HepG2 (cell line): Measurements from ENCODE around the gene P4HA1.

Source experiments
- ARID2 ChIP-seq: sonication (generic); formaldehyde crosslinking; IDR thresholded peaks from 2 replicates; pipeline ENCODE4 v1.8.1; 2022; ENCODE audit warnings: mild to moderate bottlenecking, missing genetic modification reagents, borderline replicate concordance
- CHD2 ChIP-seq: IDR thresholded peaks from 2 replicates; pipeline ENCODE4 v1.6.1; 2011; ENCODE audit warnings: low read depth, low read length, improper control_type of control experiment
- EZH2 ChIP-seq: conservative IDR thresholded peaks from 2 replicates; pipeline ENCODE4 v1.6.1; 2012; ENCODE audit warnings: mild to moderate bottlenecking, low read depth, low read length, moderate library complexity
- HOXA3 ChIP-seq: sonication (generic); formaldehyde crosslinking; IDR thresholded peaks from 2 replicates; pipeline ENCODE4 v1.5.0; 2020; ENCODE audit warnings: missing genetic modification reagents
- POLR2A ChIP-seq, 2 experiments: IDR thresholded peaks; 2 replicates each; pipeline ENCODE4 v1.6.1; 2011; ENCODE audit warnings: low read depth in 2 of 2, low read length in 2 of 2, mild to moderate bottlenecking in 1 of 2, moderate library complexity in 1 of 2; ENCODE audit not compliant: insufficient read depth in 1 of 2
- SRF ChIP-seq: IDR thresholded peaks from 2 replicates; pipeline ENCODE4 v1.6.1; 2011; ENCODE audit warnings: mild to moderate bottlenecking, low read depth, low read length, moderate library complexity
- ZNF644 ChIP-seq: IDR thresholded peaks from 2 replicates; pipeline ENCODE4 v1.6.1; 2016; ENCODE audit warnings: low read depth
- ZSCAN29 ChIP-seq: sonication (generic); formaldehyde crosslinking; conservative IDR thresholded peaks from 2 replicates; pipeline ENCODE4 v1.4.0; 2020; ENCODE audit warnings: mild to moderate bottlenecking, missing genetic modification reagents
- TF ChIP-seq, protein P1 (sequence below): sonication (generic); formaldehyde crosslinking; IDR thresholded peaks from 2 replicates; pipeline ENCODE4 v1.4.0; 2020; ENCODE audit warnings: missing genetic modification reagents

DNA sequence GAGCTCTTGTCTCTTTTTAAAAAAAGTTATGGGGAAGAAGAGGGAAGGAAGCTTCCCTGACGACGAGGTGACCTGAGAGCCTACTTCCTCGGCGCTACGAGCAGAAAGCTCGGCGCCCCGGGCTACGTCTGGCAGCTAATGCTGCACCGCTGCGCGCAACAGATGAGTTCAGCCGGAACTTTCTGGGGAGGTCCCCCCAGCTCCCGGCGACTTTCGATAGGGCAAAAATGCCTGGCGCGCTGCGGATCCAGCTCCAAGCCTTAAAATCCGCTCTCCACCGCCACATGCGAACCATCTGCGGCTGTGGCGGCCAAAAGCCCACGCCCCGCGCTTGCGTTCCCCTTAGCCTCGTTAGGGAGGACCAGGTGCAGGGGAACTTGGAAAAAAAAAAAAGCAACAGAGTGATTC is 621 bp downstream of the P4HA1 start:
- no peak for TF ChIP-seq HOXA3 (CRISPR knock-in tag)
- TF ChIP-seq, protein P1, sequence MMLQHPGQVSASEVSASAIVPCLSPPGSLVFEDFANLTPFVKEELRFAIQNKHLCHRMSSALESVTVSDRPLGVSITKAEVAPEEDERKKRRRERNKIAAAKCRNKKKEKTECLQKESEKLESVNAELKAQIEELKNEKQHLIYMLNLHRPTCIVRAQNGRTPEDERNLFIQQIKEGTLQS (CRISPR knock-in tag), result no peak; the same call in 1 of the 2 replicates
- 0 out of 2 replicates have a peak, but pooled peaks have one; percentile 1 for TF ChIP-seq ARID2 (CRISPR knock-in tag)
- no peak for TF ChIP-seq EZH2
- no peak for TF ChIP-seq ZNF644 (CRISPR knock-in tag)
- TF ChIP-seq SRF, result no peak
- peak in 1 of 2 experiments; percentile 43; a peak in 2 of 4 replicates for TF ChIP-seq POLR2A (IDR thresholded peaks at IDR 0.05; ENCODE audit: insufficient read depth in 1 of 2, low read depth in 2 of 2, low read length in 2 of 2)
- TF ChIP-seq ZSCAN29 (CRISPR knock-in tag), result no peak
- no peak for TF ChIP-seq CHD2
